Measurements from ENCODE around the gene PPP1R12B. TPM values are rescaled to one million over a fixed set of nuclear protein-coding genes. Genes with fewer than 3 reads are reported as not detected.
"Not testable (repeated sequence)": the region's sequence is repeated elsewhere in the genome, so short reads cannot be mapped to it uniquely, and the experiment has no call there.

Gene PPP1R12B
- total RNA-seq, 4 donors from 2014 or later, result 20.6 to 120 (median 36.9) TPM

GRCh38 chr1:202462342-202463076, 114.0 kb downstream of the PPP1R12B start:
- DNase-seq, result no peak
- Histone ChIP-seq H3K27ac (no peak overlapping the region), H3K27me3 (no peaks in the 10 kb centered on the region), H3K9me3 (no peaks in the 10 kb centered on the region), H3K4me1 (peaks cover 0 to 27% (median 4%) of the 10 kb centered on the region in 3 donors), H3K4me3 (no peak overlapping the region), H3K36me3 (peaks cover 0 to 6% (median 0%) of the 10 kb centered on the region in 3 donors)
- 83 to 98% methylated on average over 3 of the region's 3 CpGs for WGBS, 2 donors
- no peak for TF ChIP-seq POLR2A (IDR thresholded peaks at IDR 0.05)
- TF ChIP-seq, protein P1, sequence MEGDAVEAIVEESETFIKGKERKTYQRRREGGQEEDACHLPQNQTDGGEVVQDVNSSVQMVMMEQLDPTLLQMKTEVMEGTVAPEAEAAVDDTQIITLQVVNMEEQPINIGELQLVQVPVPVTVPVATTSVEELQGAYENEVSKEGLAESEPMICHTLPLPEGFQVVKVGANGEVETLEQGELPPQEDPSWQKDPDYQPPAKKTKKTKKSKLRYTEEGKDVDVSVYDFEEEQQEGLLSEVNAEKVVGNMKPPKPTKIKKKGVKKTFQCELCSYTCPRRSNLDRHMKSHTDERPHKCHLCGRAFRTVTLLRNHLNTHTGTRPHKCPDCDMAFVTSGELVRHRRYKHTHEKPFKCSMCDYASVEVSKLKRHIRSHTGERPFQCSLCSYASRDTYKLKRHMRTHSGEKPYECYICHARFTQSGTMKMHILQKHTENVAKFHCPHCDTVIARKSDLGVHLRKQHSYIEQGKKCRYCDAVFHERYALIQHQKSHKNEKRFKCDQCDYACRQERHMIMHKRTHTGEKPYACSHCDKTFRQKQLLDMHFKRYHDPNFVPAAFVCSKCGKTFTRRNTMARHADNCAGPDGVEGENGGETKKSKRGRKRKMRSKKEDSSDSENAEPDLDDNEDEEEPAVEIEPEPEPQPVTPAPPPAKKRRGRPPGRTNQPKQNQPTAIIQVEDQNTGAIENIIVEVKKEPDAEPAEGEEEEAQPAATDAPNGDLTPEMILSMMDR (IDR thresholded peaks at IDR 0.05), result no peak
- intact Hi-C loops (cut with DNase I), result no loop called here

DNA sequence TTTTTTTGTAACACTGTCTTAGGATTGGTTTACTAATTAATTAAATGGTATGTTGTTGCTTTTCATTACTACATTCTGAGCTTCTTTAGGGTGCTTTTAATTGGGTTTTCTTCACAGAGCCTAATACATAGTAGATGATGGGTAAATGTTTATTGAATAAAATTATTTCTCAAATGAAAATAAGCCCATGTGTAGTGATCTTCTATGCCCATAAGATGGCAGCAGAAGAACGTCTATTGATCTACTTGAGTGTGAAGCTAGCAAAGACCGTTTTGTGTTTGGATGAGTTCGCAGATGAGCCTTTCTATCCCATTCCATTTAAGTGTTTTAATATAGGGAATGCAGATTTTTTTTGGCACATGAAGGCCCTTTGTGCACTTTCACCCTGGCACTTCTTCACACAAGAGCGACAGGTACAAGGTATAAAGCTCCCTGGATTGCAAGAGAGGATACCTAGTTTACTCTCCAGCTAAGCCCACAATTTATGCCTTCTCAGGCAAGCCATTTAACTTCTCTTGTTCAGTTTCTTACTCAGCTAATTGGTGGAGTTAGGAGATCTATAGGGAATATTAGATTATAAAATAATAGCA, 115.7 kb downstream of the PPP1R12B start:
- WGBS, 2 donors, result 33 to 37% methylated on average over 4 of the region's 4 CpGs
- H3K4me3 ChIP-seq; H3K9me3 ChIP-seq; H3K27ac ChIP-seq; DNase-seq; H3K36me3 ChIP-seq; H3K27me3 ChIP-seq; intact Hi-C loops (cut with DNase I): not testable (repeated sequence)
- TF ChIP-seq, protein P1 (IDR thresholded peaks at IDR 0.05), result peak in 5 of 6 experiments; percentile 13 to 70 (median 38)
- peaks cover 0 to 26% (median 4%) of the 10 kb centered on the region in 3 donors for H3K4me1 ChIP-seq

- H3K4me1 ChIP-seq, result peaks cover 0 to 15% (median 0%) of the 10 kb centered on the region in 3 donors
- intact Hi-C loops (cut with DNase I), result not testable (repeated sequence)
Measured at GRCh38 chr1:202465644-202466270, 117.3 kb downstream of the PPP1R12B start.

DNA sequence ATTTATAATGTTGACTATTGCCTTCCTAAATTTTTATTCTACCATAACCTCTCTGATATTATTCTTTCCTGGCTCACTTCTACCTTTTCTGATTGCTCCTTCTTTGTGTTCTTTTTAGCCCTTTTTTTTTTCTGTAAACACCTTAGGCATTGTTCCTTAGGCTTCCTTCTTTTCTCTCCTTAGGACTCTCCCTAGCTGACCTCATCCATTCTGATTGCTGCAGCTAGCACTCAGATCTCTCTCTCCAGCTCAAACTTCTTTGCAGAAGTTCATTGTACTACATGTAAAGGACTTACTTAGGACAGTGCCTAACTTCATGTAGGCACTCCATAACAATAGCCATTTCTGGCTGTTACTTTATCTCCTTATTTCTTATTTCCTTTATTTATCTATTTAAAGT, 117.8 kb downstream of the PPP1R12B start:
- H3K36me3 ChIP-seq; intact Hi-C loops (cut with DNase I); H3K9me3 ChIP-seq; H3K27me3 ChIP-seq; H3K4me3 ChIP-seq; DNase-seq; H3K27ac ChIP-seq: not testable (repeated sequence)
- H3K4me1 ChIP-seq, result peaks cover 0 to 15% (median 0%) of the 10 kb centered on the region in 3 donors

More at GRCh38 chr1:202465644-202466270, 117.3 kb downstream of the PPP1R12B start:
- WGBS, 2 donors, result 54 to 57% methylated on average over 3 of the region's 3 CpGs
- H3K36me3 ChIP-seq, H3K27ac ChIP-seq, DNase-seq, H3K4me3 ChIP-seq, H3K27me3 ChIP-seq, H3K9me3 ChIP-seq: not testable (repeated sequence)

DNA sequence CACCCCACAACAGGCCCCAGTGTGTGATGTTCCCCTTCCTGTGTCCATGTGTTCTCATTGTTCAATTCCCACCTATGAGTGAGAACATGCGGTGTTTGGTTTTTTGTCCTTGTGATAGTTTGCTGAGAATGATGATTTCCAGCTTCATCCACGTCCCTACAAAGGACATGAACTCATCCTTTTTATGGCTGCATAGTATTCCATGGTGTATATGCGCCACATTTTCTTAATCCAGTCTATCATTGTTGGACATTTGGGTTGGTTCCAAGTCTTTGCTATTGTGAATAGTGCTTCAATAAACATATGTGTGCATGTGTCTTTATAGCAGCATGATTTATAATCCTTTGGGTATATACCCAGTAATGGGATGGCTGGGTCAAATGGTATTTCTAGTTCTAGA, 118.9 kb downstream of the PPP1R12B start:
- H3K27me3 ChIP-seq; DNase-seq; H3K4me3 ChIP-seq; intact Hi-C loops (cut with DNase I); H3K9me3 ChIP-seq; H3K36me3 ChIP-seq; H3K27ac ChIP-seq: not testable (repeated sequence)
- peaks cover 0 to 15% (median 0%) of the 10 kb centered on the region in 3 donors for H3K4me1 ChIP-seq
- whole genome bisulfite sequencing, 2 donors, result 92 to 97% methylated on average over 2 to 3 of the region's 3 CpGs

- H3K4me1 ChIP-seq, result peaks cover 0 to 15% (median 0%) of the 10 kb centered on the region in 3 donors
- H3K9me3 ChIP-seq; H3K27me3 ChIP-seq; intact Hi-C loops (cut with DNase I); H3K36me3 ChIP-seq; H3K4me3 ChIP-seq; DNase-seq; H3K27ac ChIP-seq: not testable (repeated sequence)
- 60 to 83% methylated on average over 1 to 3 of the region's 3 CpGs for WGBS, 2 donors
Measured at GRCh38 chr1:202468695-202469094, 120.2 kb downstream of the PPP1R12B start.

- H3K27me3 ChIP-seq; intact Hi-C loops (cut with DNase I); H3K9me3 ChIP-seq; DNase-seq; H3K27ac ChIP-seq; H3K4me3 ChIP-seq; H3K36me3 ChIP-seq: not testable (repeated sequence)
- H3K4me1 ChIP-seq, result peaks cover 0 to 15% (median 0%) of the 10 kb centered on the region in 3 donors
- 85 to 90% methylated on average over 1 of the region's 1 CpG for WGBS, 2 donors
Measured at GRCh38 chr1:202469123-202469522, 120.6 kb downstream of the PPP1R12B start.
